DMS79 (cell line): ENCODE measurements around the gene CACNA2D3.

Source experiments
- DNase-seq: peaks from one replicate; lab custom pipeline; 2025; lab: John Stamatoyannopoulos, UW

CACNA2D3 gene

GRCh38 chr3:54530944-54531343, 408.6 kb downstream of the CACNA2D3 start:
- no peak for DNase-seq

GRCh38 chr3:54531741-54532140, 409.4 kb downstream of the CACNA2D3 start:
- no peak for DNase-seq

DNA sequence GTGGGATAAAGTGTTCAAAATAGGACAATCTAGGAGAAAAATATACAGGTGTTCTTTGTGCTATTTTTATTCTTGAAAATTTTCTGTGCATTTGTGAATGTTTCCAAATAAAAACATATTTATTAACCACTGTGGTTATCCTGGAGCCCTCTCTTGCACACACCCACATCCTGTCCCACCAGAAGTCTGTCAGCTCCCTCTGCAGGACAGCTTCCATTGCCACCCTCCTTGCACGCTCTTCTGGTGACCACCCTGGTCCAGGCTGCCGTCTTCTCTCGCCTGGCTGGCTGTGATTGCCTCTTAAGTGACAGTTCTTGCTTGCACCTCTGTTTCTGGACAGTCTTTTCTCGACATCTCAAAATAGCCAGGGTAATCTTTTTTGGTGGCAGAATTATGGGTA, 411.5 kb downstream of the CACNA2D3 start:
- DNase-seq: no peak

DNA sequence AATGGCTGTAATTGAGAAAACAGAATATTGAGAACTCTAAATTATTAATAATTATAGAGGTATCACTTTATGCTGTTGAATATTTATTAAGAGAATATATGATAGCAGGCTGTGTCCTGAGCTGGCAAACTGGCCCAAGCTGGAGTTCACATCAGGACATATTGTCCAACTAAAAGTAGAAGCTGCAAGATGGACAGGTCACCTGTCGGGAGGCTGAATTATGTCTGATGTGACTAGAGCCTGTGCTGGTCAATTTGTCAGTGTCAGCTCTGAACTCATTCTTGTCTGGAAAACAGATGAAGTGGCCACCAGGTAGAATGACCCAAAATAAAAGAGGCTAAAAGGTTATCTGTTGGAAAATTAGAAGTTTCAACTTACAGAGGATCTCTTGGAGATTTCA, 413.3 kb downstream of the CACNA2D3 start:
- no peak for DNase-seq

DNA sequence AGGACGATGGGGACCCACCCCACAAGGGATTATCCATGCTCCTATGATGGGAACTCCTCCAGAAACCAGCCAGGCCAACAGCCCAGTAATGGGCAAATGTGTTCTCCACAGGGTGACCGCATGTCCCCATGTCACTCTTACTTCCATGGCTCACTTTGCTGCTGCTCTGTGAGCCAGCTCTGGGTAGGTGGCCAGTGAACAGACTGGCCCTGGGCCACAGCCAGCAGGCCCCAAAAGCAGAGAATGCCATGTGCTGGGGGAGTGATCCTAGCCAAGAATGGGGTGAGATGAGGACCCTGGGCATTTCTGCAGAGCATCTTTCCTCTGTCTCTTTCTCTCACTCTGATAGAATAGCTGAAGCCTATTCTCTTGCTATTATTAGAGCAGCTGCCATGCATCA, 414.1 kb downstream of the CACNA2D3 start:
- DNase-seq: no peak

DNA sequence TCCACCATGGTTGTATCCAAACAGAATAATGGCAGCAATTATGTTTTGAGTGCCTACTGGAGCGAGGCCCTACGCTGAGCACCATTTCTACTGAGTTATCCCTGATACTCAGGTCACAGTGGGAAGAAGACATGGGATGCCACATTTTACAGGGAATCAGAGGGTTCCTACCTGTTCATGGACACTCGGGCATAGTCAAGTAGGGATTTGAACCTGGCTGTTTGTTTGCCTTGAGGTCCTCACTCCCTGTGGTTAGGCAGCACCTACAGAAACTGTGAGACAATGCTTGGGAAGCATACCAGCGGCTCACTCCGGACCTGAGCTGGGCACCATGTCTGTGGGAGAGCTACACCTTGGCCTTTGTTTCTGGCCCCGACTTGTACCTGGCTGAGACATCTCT, 415.2 kb downstream of the CACNA2D3 start:
- DNase-seq: no peak

- DNase-seq: no peak
Observed at GRCh38 chr3:54538346-54538745, 416.0 kb downstream of the CACNA2D3 start.

DNA sequence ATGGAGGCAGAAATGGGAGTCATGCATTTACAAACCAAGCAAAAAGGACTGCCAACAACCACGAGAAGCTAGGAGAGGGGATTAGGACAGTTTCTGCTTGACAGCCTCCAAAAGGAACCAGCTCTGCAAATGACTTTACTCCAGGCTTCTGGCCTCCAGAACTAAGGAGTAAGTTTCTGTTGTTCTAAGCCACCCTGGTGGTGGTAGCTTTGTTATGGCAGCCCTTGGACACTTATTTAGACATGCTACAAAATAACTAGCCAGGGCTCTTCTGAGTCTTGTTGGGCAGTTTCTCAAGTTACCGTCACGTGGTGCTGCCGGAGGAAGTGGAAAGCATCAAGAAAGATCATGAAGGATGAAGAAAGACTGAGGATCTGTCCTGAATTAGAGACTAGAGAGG, 419.0 kb downstream of the CACNA2D3 start:
- no peak for DNase-seq

- DNase-seq: no peak
Observed at GRCh38 chr3:54543446-54543845, 421.1 kb downstream of the CACNA2D3 start.

GRCh38 chr3:54547051-54547450, 424.7 kb downstream of the CACNA2D3 start:
- no peak for DNase-seq

DNA sequence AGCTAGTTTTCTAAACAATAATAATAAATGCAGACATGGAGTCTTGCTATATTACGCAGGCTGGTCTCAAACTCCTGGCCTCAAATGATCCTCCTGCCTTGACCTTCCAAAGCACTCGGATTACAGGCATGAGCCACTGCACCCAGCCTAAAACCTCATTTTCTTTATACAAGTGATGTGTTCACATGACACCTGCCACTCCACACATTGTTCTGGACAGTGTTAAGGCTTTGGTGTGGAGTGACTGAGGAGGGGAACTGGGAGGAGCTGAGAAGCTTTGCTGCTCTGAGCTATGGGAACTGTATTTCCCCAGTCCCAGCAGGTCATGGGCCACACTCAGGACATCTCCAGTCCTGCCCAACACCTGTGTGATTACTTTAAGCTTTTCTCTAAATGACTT, 425.5 kb downstream of the CACNA2D3 start:
- DNase-seq: no peak

DNA sequence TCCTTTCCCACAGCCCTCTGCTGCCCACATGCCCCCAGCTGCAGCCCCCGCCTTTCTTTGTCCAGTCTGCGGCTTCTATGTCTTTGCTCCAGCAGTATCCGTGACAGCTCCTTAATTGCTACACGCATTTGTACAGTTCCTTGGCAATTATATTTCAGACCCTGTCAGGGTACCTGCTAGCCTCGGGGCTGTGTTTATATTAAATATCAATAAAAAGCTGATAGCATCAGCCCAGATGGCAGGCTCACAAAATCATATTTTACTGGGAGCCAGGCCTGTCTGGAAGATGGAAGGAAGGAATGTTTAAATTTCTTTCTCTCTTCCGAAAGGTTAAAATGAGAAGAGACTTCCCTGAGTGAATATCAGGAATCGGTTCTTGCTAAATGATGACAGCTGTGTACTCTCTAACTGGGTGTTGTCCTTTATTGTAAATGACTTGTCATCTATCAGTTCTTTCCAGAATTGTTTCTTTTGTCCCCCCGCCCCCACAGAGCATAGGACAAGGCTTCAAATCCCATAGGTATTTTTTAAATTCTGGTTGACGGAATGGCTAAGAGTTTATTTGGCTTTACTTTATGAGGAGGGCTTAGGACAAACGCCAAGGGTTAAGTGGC, 427.4 kb downstream of the CACNA2D3 start:
- DNase-seq: no peak

DNA sequence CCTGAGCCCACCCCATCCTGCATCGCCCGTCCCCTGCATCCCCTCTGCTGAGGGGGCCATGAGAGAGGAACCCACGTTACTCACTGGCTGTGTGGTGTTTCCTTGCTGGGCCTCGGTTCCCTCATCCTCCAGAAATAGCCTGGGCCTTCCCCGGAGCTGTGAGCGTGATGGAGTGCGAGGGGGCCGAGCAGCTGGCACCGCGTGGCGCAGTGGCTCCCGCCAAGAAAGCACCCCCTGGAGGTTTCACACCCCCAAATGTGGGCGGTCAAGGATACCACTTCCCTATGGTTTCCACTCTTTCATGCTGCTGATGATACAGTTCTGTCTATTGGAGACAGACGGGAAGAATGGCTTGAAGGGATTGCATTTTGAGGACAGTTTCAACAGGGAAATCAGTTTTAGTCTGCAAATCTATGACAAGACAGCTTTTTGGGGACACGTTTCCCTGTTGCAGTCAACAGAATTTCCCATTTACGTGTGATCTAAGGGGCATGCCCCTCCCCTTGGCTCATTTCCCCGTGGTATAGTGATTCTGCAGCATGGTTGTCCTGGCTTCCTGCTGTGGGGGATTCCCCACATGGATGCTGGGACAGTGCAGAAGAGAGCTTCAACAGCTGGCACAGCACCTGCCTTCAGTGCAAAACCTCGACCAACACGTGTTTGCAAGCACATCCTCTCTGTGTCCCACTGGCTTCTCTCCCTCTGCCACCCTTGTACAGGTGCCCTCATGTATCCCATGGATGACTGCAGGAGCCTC, 428.0 kb downstream of the CACNA2D3 start:
- DNase-seq: no peak

DNA sequence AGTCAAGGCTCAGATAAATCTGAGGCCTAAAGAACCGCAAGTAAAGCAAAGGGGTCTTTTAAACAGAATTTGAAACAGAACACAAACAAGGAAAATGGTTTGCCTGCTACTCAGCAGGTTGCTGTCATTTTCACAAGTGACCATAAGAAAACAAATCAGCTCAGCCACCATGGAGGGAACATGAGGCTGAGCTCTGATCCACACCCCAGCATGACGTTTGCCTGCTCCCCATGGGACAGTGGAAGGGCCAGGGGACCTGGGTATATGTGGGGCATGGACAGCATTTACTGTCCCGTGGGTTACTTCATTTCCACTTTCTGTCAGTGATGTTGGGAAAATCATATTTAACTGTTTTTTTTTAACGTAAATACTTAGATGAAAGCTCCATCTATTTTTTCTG, 434.3 kb downstream of the CACNA2D3 start:
- no peak for DNase-seq

DNA sequence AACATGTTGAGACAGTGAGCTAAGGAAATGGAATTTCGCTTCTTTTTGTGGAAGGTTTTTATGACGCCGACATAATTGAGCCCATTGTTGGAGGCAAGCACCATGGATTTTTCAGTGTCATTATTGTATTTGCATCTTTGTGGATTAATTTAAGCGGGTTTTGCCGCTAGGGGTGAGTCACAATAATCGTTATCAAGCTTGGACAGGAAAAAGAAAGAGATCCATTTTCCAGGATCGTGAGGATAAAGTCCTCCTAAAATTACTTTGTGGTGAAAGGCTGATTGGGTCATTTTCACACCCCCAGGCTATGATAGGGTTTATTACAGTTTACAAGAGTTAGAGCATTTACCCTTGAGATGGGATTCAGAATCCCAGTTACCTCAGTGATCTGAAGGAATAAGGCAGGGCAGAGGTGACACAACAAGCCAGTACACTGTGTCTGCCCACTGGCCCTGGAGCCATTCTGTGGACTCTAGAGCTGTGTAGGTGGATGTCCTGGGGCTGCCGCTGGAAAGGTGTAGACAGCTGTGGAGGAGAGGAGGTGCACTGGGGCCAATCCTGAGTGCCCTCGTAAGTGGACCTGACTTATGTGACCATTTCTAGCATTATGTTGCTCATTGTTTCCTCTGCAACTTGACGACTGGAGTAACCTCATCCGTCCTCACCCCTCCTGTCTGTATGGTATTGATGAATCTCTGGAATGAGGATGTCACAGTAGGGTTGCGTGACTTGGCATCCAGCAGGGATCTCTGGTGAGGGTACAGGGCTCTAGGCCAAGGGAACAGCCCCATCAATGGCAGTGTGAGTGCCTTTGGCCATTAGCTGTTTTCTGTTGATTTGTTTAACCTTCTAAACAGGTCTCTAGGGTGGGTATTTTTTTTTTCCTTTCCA, 435.4 kb downstream of the CACNA2D3 start:
- DNase-seq: no peak

DNA sequence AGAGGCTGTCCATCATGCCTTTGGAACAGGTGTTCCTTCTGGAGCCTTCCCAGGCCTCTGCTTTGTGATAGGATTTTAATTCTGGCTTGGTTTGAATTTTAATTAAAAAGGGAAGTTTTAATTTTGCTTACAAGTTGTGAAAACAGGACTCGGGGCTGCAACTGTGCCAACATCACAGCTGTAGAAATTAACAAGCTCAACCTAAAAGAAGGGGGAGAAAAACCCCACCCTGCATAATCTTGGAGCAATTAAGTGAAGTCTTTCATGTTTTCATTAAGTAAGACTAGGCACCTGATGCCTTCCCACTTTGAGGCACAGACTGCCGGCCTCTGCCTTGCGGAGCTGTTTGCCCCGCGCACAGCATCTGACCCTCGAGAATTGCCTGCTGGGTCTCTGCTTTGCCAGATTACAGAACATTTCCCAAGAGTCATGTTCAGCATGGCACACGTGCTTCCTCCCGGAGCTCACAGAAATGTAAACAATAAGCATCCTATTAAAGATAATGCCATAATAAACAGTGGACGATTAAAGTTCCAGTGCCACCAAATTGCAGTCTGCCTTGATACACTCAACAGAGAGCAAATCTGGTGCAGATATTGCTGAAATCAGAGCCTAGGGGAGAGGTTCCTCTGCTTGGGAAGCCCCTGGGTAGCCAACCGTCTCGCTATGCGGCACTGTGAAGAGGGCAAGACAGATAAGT, 441.3 kb downstream of the CACNA2D3 start:
- no peak for DNase-seq

GRCh38 chr3:54564374-54564925, 442.1 kb downstream of the CACNA2D3 start:
- no peak for DNase-seq

DNA sequence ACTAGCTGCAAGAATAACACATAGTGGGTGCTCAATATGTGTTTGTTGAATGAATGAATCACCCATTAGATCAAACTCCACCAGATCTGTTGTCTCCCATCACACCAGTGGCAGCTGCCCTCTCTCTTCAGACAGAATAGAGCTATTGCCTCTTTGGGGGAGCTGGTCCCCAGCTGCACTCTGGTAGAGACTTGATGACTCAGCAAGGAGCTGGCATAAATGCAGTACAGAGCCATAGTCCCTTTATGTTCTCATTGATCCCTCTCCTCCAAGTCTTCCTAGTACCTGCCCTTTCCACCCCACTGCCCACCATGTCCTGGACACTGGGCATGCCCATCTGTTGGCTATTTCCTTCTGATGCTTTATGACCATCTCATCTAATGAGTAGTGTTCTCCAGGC, 443.6 kb downstream of the CACNA2D3 start:
- no peak for DNase-seq

- DNase-seq: no peak
Observed at GRCh38 chr3:54567949-54568348, 445.6 kb downstream of the CACNA2D3 start.

DNA sequence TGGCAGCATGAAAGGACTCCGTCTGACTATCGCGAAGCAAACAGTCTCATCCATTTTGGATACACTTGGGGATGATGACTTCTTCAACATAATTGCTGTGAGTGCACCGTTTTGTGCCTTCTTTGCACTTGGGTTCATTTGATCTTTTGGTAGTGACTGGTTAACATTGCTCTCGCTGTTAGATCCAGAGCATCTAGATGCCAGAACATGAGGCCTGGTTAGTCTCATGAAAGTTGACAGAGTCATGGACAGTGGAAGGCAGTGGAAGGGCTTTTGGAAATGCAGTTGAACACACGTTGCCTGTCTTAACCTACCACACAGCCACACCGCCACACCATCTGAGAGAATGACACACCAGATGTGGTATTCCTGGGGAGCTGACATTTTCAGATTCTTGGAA, 447.7 kb downstream of the CACNA2D3 start:
- DNase-seq: no peak

DNA sequence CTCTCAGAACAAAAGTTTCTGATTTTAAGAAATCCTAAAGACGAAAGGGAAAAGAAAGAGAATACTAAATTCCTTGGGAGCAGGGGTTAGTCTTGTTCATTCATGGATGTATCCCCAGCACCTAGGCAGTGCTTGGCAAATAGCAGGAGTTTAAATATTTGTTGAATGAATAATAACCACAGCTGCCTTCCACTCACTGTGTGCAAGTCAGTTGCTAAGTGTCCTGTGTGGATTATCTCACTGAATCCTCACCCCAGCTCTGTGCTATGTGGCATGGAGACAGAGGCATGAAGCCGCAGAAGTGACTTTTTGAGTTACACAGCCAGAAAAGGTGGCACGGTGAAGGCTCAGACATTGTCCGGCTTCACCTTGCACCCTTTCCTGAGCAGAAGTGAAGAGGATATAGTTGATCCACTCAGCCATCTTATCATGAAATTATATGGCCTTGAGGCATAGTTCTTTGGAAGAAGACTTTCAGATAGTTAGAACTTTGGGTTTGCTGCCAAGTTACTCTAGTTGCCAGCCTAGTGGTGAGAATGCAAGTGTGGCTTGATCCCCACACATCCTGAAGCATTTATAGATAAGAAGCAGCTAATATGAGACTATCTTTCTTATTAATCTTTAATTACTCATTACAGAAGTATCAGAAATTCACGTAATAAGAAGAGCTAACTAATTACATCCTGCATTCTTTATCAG, 450.0 kb downstream of the CACNA2D3 start:
- no peak for DNase-seq
